Panc1 (cell line): ENCODE results near the gene MYMK.

ENCODE experiments used
- CTCF ChIP-seq: fragments of 450-650 bp; IDR thresholded peaks from 2 replicates; pipeline ENCODE4 v1.5.1; 2017; ENCODE audit warnings: mild to moderate bottlenecking
- SIN3A ChIP-seq: IDR thresholded peaks from 2 replicates; pipeline ENCODE4 v1.6.1; 2012; ENCODE audit warnings: low read depth, mild to moderate bottlenecking, low read length, moderate library complexity, borderline replicate concordance; ENCODE audit not compliant: insufficient read depth
- TF ChIP-seq, protein P1 (sequence below), 2 experiments: IDR thresholded peaks; 2 replicates each; pipeline ENCODE4 v1.6.1; 2011 to 2012; ENCODE audit warnings: low read depth in 2 of 2, control low read depth in 1 of 2, low read length in 1 of 2, mild to moderate bottlenecking in 1 of 2, moderate library complexity in 1 of 2; ENCODE audit not compliant: insufficient read depth in 1 of 2

DNA sequence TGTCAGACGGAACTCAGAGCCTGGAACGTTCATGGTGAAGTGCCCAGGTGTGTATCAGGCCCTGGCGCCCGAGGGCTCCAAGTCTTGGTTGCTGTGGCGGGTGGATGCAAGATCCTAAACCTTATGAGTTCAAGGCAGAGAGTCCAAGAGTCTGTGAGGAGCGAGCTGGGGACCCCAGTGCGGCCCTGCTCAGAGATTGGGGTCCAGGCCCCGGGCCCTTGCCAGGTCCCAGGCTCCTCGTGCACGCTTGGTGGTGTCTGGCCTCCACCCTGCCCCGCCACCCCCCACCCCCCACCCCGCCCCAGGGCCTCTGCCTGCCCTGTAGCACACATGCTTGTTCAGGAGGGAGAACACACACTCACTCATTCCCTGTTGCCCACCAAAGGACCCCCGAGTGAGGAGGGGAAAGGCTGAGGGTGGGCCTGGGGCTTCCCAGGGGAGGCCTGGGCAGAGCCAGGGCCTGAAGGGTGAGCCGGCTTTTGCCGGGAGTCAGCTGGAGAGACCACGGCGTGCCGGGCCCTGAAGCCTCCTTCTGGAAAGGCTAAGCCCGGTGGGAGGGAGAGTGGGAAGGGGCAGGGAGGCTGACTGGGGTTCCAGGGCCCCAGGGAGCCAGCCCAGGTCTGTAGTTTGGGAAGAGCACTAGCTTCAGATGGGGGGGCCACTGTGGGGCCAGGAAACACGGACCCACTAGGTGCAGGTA, 47.3 kb upstream of the MYMK start:
- TF ChIP-seq SIN3A, result no peak
- no peak for TF ChIP-seq CTCF
- TF ChIP-seq, protein P1, sequence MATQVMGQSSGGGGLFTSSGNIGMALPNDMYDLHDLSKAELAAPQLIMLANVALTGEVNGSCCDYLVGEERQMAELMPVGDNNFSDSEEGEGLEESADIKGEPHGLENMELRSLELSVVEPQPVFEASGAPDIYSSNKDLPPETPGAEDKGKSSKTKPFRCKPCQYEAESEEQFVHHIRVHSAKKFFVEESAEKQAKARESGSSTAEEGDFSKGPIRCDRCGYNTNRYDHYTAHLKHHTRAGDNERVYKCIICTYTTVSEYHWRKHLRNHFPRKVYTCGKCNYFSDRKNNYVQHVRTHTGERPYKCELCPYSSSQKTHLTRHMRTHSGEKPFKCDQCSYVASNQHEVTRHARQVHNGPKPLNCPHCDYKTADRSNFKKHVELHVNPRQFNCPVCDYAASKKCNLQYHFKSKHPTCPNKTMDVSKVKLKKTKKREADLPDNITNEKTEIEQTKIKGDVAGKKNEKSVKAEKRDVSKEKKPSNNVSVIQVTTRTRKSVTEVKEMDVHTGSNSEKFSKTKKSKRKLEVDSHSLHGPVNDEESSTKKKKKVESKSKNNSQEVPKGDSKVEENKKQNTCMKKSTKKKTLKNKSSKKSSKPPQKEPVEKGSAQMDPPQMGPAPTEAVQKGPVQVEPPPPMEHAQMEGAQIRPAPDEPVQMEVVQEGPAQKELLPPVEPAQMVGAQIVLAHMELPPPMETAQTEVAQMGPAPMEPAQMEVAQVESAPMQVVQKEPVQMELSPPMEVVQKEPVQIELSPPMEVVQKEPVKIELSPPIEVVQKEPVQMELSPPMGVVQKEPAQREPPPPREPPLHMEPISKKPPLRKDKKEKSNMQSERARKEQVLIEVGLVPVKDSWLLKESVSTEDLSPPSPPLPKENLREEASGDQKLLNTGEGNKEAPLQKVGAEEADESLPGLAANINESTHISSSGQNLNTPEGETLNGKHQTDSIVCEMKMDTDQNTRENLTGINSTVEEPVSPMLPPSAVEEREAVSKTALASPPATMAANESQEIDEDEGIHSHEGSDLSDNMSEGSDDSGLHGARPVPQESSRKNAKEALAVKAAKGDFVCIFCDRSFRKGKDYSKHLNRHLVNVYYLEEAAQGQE (IDR thresholded peaks at IDR 0.05; ENCODE audit: insufficient read depth in 1 of 2, low read depth in 2 of 2, low read length in 1 of 2), result no peak
